Epithelial cell of esophagus (primary cell): ENCODE data around the gene SMIM17.
"Not testable (repeated sequence)": the region's sequence is repeated elsewhere in the genome, so short reads cannot be mapped to it uniquely, and the experiment has no call there.

ENCODE experiments used
- DNase-seq: peaks from one replicate; pipeline ENCODE4 v3.0.0; 2010; ENCODE audit warnings: low read depth
- H3K4me3 ChIP-seq: 2 replicates; pipeline ENCODE4 v1.5.1; 2011; ENCODE audit warnings: mild to moderate bottlenecking, low read length, control low read depth
- CTCF ChIP-seq: IDR thresholded peaks from 2 replicates; pipeline ENCODE4 v1.5.1; 2011; ENCODE audit warnings: low read depth, mild to moderate bottlenecking, low read length, control low read depth, inconsistent platforms; ENCODE audit not compliant: insufficient read depth; ENCODE audit errors: missing control alignments

The SMIM17 gene

GRCh38 chr19:56670401-56670960, 27.5 kb downstream of the SMIM17 start:
- no peak for TF ChIP-seq CTCF
- DNase-seq, result no peak
- no peak overlapping the region for H3K4me3 ChIP-seq

- peak overlapping the region; percentile 13 for H3K4me3 ChIP-seq
- no peak for DNase-seq
- TF ChIP-seq CTCF, result no peak
These were observed 28.1 kb downstream of the SMIM17 start for GRCh38 chr19:56670961-56671612.

- TF ChIP-seq CTCF, result no peak
- peak within 1 kb of the TSS; percentile 13 for H3K4me3 ChIP-seq
- DNase-seq, result peak; percentile 38
These were observed 28.6 kb downstream of the SMIM17 start, which contains the start of gene ZNF835 for GRCh38 chr19:56671613-56671994. ZNF835 (minus strand) TSS chr19:56671757; CDS start chr19:56665198, 6,559 bp downstream.

GRCh38 chr19:56672610-56673009, 29.7 kb downstream of the SMIM17 start:
- not testable (repeated sequence) for H3K4me3 ChIP-seq, DNase-seq

GRCh38 chr19:56678205-56678604, 35.2 kb downstream of the SMIM17 start:
- H3K4me3 ChIP-seq, result no peak overlapping the region
- DNase-seq, result no peak
- TF ChIP-seq CTCF, result no peak

- no peak overlapping the region for H3K4me3 ChIP-seq
- TF ChIP-seq CTCF, result no peak
- DNase-seq, result no peak
These were observed 38.7 kb downstream of the SMIM17 start for GRCh38 chr19:56681702-56682101.

- DNase-seq, result no peak
- TF ChIP-seq CTCF, result no peak
These were observed 40.2 kb downstream of the SMIM17 start for GRCh38 chr19:56683116-56683515.

More at GRCh38 chr19:56683116-56683515, 40.2 kb downstream of the SMIM17 start:
- H3K4me3 ChIP-seq, result no peak overlapping the region
